ENCODE results near the gene WNT6.
"Not testable (repeated sequence)": the region's sequence is repeated elsewhere in the genome, so short reads cannot be mapped to it uniquely, and the experiment has no call there.

- not testable (repeated sequence) for TF ChIP-seq CTCF (IDR thresholded peaks at IDR 0.05); POLR2AphosphoS5 (IDR thresholded peaks at IDR 0.05; ENCODE audit: low read depth, low read length); SIN3A (IDR thresholded peaks at IDR 0.05; ENCODE audit: borderline replicate concordance, insufficient read depth, low read depth, low read length); TCF7L2 (IDR thresholded peaks at IDR 0.05; ENCODE audit: low read depth, low read length)
Observed at GRCh38 chr2:218846963-218847362, 12.6 kb upstream of the WNT6 start.
